Endothelial cell of umbilical vein (primary cell): Measurements from ENCODE around the gene LST1.

Experiments
- CTCF ChIP-seq, 2 donors: IDR thresholded peaks; 1 replicate in 1 of 2; 2 replicates in 1 of 2; pipeline ENCODE4 v1.5.1; 2011; ENCODE audit warnings: low read length in 2 of 2, mild to moderate bottlenecking in 2 of 2, moderate library complexity in 2 of 2, control low read depth in 1 of 2, inconsistent platforms in 1 of 2, low read depth in 1 of 2; ENCODE audit not compliant: insufficient read depth in 1 of 2; ENCODE audit errors: extremely low read depth in 1 of 2
- GATA2 ChIP-seq: IDR thresholded peaks from 2 replicates; pipeline ENCODE4 v1.7.0; 2011; ENCODE audit warnings: low read depth, mild to moderate bottlenecking, moderate library complexity, mixed read lengths, low read length; ENCODE audit not compliant: insufficient read length, insufficient read depth
- MAX ChIP-seq: IDR thresholded peaks from 2 replicates; pipeline ENCODE4 v1.6.1; 2011; ENCODE audit not compliant: insufficient read depth, insufficient read length
- POLR2A ChIP-seq: IDR thresholded peaks from 2 replicates; pipeline ENCODE4 v1.6.1; 2012; ENCODE audit warnings: low read depth, mild to moderate bottlenecking, control low read depth, low read length
- POLR2AphosphoS5 ChIP-seq: IDR thresholded peaks from 2 replicates; pipeline ENCODE4 v1.6.1; 2012; ENCODE audit warnings: low read depth, mild to moderate bottlenecking, control low read depth, low read length, moderate library complexity; ENCODE audit not compliant: insufficient read depth

GRCh38 chr6:31579119-31579505 is 7.0 kb upstream of the LST1 start:
- TF ChIP-seq POLR2AphosphoS5 (no peak), CTCF (IDR thresholded peaks at IDR 0.05; ENCODE audit: extremely low read depth in 1 of 2, insufficient read depth in 1 of 2, low read depth in 1 of 2, low read length in 2 of 2) (no peak), POLR2A (no peak), MAX (no peak), GATA2 (no peak)
